ENCODE measurements around the gene NAGPA.
"Not testable (repeated sequence)": the region's sequence is repeated elsewhere in the genome, so short reads cannot be mapped to it uniquely, and the experiment has no call there.

NAGPA gene

DNA sequence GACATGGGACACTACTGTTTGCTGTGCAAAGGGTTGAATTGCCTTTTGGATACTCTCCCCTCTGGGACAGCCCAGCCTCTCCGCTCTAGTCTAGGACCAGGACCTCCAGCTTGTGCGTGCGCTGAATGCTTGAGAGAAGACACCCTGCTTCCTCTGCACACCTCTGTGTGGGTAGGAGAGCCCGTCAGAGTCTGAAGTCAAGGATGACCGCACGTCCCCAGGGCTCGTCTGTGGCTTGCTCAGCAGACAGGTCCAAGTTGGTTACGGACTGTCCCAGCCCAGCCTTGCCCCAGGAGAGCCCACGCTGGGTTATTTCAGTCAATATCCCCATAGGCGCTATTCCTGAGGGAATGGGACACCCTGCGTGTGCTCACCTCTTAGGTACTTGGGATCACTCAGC lies 28.3 kb upstream of the NAGPA start:
- DNase-seq: no peak

DNA sequence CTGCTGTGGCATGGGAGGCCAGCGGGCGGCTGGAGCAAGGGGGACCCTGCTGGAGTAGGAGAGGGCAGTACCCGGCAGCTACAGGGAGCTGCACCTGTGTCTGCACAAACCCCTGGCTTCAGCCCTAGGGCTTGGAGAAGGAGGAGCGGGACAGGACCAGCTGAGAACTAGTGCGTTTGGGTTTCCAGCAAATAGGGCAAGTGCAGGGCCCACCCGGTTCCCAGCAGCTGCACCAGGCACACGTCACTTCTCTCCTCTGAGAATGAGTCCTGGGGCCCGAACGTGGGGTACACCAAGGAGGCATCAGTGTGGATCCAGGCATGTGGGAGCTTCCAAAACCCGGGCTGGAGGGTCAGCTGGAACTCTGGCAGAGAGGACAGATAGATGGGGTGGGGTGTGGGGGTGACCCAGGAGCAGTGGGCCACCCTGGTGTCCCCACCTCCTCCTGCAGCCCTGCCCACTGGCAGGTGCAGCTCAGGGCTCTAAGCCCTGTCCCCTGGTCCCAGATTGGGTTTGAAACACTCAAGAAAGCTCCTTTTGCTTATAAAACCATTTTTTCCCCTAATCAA lies 26.4 kb upstream of the NAGPA start:
- DNase-seq: no peak

DNA sequence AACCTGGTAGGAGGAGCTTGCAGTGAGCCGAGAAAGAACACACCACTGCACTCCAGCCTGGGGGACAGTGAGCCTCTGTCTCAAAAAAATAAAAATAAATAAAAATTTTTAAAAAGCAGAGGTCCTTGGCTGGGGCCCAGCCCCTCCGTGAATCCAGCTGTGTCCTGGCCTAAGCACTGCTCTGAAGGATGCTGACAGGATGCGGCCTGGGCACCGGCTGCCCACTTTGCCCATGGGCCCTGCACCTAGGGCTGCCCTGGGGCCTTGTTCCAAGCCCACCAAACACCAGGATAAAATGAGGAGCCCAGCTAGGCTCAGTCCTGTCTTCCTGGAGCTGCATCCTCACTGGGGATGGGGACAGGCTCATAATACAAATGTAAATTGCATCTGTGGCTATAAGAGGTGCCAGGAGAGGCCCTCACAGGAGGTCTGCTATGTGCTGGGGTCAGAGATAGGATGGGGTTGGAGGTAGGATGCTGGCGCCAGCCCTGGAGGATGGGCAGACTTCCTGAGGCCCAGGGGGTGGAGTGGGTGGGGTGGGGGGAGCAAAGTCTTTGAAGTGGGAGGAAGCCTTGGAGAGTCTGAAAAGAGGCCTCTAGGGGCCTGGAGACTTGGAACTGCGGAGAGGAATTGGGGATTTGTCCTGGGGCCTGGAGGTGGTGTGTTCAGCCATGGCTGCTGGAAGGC lies 25.8 kb upstream of the NAGPA start:
- DNase-seq: no peak

DNA sequence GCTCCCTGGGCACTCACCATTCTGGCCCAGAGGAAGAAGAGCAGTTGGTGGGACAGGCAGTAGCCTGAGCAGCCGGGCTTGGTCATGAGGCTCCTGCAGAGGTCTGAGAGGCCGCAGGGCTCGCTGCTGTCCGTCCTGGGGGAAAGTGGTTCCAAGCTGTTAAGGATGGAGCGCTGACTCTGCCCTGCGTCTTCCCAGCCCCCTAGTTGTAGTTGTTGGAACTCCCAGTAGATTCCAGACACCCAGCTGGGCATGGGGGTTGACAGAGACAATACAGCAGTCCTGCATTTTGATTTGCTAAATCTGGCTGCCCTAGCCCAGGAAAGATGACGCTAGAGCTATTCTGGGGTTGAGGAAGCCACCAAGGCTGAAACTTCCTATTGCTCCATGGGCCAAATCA lies 24.7 kb upstream of the NAGPA start:
- peak in 1 of 58 donors; percentile 8 for DNase-seq

DNA sequence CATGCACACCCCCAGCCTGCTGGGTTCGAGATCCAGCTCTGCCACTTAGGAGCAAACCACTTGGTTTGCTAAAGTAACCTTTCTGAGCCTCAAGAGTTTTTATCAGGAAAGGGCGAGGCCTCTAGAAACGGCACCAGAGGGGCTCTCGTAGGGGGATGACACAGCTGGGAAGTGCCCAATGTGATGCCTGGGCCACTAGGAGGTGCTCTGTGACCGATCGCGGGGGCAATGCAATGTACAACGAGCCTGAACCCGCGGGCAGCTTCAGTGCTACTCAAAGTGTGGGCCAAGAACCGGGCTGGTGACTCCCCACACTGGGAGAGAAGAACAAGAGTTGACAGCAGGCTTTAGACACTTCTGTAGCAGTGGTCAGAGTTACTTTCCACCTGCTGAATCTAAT lies 22.6 kb upstream of the NAGPA start:
- DNase-seq: no peak

DNA sequence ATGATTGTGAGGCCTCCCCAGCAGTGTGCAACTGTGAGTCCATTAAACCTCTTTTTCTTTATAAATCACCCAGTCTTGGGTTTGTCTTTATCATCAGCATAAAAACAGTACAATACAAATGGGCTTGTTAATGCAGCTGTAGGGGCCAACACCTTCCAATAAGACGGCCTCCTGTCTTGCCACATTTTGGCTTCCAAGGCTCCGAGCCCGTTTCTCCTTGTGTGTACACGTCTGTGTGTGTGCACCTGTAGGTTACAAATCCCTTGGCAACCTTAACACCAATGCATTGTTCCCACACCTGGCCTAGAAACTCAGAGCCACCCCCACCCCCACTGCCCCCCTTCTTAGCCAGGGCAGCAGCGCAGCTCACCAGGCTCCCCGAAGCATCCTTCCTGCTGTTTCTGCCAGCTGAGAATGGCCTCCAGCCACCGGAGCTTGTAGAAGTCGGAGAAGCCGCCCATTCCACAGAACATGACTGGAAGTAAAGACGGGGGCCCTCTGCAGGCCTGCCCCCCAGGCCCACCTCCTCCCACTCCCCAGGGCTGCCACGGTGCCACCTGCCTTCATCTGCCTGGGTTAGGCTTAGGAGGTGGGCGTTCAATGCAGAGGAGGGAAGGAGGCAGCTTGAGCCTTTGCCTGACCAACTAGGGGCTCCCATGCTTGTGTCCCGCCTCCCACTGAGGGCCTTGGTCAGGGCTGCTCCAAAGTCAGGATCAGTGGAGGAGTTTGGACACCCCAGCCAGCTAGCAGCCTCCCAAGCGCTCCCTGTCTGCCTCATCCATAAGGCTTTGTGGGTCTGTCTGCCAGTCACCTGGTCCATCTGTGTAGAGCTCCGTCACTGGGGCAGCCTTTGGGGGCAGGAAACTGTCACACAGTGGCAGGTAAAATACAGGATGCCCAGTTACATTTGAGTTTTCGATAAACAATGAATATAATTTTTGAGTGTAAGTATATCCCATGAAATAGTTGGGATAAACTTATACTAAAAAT lies 21.4 kb upstream of the NAGPA start:
- DNase-seq: no peak

DNA sequence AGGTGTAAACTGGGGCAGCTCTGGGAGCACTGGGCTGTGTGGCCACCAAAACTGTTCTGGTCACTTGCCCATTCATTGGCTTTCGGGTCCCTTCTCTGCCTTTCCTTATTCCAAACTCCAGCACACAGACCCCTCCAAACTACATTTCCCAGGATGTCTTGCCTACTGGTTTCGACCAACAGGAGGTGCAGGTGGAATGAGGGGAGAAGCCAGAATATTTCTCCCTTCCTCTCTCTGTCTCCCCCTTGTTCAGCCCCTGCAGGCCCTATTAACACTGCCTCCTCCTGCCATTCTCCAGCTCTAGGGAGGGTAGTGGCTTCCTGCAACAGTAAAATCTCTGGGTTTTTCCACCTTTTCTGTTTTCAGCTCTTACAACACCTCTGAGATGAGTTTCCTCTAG lies 13.2 kb upstream of the NAGPA start:
- no peak for DNase-seq

DNA sequence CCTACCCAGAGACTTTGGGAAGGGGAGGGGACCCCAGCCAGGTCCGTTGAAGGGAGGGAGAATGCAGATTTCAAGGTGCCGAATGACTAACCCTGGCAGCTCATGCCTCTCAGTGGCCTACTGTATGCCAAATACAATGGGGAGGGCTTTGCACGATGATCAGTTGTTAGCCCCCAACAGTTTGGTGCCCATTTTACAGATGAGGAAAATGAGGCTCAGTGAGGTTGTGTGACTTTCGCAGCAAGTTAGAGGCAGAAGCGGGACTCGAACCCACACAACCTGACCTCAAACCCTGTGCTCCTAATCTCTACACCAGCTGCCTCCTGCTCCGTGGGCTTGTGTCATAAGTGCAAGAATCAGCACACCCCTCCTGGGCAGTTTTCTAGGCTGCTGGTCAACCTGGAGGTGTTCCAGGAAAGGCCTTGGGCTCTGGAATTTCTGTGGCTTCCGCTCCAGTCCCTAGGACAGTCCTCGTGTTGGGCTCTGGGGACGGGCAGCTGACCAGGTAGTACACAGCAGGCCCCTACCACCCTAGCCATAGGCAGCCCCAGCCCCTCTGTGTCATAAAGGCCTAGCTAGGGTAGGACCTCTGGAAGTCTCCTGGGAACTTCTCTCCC lies 11.9 kb upstream of the NAGPA start:
- no peak for DNase-seq

DNA sequence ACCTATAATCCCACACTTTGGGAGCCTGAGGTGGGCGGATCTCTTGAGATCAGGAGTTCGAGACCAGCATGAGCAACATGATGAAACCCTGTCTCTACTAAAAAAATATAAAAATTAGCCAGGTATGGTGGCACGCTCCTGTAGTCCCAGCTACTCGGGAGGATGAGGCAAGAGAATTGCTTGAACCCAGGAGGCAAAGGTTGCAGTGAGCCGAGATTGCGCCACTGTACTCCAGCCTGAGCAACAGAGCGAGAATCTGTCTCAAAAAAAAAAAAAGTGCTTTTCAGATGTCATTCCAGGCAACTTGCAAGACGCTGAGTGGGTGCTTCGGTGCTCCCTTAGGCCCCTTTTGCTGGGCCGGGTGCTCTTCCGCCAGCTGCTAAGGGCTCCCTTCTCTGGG lies 10.8 kb upstream of the NAGPA start:
- not testable (repeated sequence) for DNase-seq

DNA sequence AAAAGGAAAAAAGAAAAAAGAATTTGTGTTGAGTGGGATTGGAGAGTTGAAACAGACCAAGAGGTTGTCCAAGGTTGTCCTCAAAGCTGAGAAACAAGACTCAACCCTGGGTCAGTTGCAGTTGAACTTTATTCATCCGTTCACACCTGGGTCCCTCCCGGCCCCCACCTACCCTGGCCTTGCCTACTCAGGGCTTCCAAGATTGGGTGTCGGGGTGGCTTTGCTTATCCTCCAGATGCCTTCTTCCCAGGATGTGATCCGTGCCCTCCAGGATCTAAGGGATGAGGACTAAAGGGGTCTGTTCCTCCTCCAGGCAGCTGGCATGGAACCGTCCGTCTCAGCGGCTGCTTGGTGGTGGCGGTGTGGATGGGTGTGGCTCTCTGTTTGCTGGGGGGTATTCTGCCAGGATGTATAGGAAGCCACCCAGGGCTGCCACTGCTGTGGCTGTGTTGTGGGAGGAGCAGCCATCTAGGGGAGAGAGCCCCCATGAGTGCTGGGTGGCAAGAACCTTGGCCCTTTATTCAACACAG lies 10.3 kb upstream of the NAGPA start:
- DNase-seq: no peak

DNA sequence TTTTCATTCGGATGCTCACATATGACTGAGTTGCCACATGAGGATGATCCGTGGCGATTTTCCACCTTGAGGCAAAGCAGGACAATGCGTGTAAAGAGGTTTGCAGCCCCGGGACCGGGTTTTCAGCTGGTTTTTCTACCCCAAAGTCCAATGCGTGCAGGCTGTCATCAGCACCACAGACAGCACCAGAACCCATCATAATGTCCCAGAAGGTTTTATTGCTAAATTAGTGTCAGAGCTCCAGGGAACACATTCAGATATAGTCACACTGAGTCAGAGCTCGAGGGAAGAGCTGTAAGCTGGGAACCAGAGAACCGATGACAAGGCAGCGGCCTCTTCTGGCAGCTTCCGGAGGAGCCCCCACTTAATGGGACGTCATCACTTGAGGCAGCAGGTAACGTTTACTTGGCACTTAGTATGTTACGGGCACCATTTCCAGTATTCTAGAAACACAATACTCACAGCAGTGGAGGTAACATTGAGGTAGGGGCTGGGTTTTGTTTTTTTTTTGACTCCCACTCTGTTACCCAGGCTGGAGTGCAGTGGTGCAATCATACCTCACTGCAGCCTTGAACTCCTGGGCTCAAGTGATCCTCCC lies 8.9 kb upstream of the NAGPA start:
- DNase-seq: peak in 2 of 58 donors; percentile 16 to 22

DNA sequence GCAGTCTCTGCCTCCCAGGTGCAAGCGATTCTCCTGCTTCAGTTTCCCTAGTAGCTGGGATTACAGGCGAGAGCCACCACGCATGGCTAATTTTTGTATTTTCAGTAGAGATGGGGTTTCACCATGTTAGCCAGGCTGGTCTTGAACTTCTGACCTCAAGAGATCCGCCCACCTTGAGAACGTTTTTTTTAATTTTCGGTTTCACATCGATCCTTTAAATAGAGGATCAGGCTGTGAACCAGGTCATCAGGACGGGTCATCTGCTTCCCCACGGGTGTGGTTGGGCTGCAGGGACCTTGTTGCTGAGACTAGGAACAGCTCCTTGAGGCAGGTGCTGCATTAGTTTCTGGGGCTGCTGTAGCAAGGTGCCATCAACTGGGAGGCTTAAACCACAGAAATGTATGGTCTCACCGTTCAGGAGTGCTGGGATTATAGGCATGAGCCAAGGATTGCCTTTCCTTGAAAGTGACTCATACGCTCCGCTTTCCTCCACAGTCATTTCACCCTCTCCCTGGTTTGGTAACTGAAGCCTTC lies 7.9 kb upstream of the NAGPA start:
- peak in 1 of 58 donors; percentile 28 for DNase-seq

DNA sequence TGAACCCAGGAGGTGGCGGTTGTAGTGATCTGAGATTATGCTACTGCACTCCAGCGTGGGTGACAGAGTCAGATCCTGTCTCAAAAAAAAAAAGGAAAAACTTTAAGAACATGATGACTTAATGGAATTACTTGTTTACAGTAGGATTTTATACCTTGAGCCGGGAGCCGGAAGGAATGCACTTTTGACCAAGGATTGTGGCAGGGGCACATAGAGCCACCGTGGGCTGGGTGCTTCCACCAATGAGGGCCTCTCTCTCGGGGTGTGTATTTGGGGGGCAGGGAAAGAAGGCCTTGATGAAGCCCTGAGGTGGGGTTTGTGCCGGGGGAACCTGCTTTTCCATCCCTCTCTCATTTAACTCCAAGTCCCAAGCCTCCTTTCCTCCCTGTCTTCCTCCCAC lies 6.7 kb upstream of the NAGPA start:
- DNase-seq: no peak

DNA sequence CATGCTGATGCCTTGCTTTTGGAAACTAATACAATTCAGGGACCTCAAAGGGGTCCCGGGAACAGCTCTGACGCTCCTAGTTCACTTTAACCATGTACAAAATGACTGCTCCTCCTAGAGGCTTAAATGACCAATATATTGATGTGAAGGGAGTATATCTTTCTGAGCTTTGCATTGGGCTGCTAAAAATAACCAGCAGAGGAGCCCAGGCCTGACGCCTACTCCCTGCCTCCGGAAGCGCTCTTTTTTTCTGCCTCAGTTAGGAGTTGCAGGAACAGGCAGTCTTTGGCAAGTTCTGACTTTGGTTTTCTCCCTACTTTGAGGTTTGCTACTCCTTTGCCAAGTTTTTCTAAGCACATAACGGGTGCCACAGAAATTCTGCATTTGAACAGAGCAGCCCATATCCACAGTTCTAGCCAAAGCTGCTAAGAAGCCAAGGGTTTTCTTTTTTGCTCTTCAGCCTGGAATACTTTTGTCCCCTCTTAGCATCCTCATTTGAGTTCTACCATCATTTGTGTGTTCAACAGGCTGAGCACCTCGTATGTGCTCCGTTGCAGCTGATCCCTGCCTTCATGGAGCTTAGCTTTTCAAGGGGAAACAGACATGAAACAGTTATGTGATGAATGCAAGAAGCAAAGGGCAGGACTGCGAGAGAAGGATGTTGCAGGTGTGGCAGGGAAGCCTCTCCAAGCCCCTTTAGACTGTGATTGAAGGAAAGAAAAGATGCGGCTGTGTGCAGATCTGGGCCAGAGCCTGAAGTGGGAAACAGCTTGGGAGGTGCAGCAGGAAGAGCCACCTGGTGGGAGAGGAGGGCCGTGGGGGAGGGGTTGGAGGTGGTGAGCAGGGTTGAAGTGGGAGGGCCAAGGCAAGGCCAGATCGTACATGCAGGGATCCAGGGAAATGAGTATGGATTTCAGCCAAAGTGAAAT lies 2.8 kb upstream of the NAGPA start:
- peak in 34 of 58 donors; percentile 15 to 84 (median 46) for DNase-seq

DNA sequence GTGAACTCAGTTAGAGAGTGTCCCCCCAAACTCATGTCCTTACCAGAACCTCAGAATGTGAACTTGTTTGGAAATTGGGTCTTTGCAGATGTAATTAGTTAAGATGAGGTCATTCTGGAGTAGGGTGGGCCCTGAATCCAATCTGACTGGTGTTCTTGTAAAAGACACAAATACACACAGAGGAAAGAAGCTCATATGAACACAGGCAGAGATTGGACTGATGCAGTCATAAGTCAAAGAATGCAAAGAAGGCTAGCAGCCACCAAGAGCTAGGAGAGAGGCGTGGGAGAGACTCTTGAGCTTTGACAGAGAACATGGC lies 2.1 kb upstream of the NAGPA start:
- no peak for DNase-seq

DNA sequence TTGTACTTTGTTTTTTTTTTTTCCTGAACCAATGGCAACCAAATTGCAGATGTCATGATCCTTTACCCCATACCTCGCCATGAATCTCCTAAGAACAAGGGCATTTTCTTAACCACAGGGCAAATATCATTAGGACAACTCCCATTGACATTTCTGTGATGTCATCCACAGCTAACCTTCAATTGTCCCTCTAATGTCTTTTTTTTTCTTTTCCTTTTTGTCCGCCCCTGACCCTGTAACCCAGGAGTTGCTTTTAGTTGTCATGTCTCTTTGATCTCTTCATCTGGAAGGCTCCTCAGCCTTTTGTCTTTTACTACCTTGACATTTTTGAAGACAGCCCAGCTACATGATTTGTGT lies 410 bp upstream of the NAGPA start:
- DNase-seq: no peak

DNA sequence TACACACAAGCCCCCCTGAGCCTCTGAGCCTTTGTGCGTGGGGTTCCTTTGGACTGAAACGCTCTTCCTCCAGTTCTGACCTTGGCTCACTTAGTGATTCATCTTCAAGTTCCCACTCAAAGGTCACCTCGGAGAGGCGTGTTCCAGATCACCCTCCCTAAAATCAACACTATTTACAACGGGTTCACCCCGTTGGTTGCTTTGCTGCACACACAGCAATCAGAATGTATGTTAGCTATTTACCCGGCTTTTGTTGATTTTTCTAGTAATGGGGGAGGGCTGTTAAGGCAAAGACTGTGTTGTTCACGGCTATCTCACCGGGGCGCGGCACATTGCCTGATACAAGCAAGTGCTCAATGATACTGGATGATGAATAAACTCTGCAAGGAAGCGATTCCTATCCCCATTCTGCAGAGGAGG lies 977 bp downstream of the NAGPA start:
- no peak for DNase-seq

DNA sequence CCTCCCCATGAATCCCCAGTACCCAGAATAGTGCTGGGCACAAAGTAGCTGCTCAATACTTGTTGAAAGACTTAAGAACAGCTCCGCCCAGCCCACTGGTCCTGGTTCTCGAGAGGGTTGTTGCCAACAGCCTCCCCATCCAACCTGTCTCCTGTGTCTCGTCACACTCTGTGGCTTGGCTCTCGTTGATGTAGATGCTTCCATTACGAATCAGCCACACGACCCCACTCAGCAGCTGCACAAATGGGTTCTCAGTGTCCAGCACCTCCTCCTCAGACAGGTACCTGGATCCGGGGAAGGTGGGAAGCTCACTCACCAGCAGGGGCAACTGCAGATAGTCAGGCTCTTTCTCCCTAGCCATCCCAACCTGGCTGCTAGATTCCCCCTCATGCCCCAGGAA lies 2.1 kb downstream of the NAGPA start:
- DNase-seq: no peak

DNA sequence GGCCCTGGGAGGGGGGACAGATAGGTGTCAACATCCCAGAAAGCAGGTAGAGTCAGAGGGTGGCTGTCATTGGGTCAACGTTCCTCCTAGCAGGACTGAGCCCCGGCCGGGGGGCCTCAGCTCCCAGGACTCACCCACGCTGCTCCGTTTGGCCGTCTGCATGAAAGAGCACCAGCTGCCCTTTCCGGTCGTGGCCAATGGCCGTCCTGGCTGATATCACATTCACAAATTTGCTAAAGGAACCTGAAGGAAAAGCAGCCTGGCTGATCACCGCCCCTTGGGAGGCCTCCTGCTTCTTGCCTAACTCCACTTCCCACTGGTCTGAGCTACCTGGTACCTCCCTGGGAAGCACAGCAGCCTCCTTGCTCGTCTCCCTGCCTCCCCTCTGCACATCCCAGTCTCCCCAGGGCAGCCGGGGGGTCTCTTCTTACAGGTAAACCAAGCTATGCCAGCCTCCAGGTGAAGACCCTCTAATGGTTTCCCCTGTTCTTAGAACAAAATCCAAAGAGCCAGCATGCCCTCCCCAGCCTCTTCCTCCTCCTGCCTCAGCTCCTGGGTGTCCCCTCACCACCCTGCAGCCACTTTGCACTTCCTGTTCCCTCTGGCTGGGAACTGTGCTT lies 3.4 kb downstream of the NAGPA start:
- no peak for DNase-seq

Data from anterior cingulate cortex (tissue), 58 donors.